SH-SY5Y (cell line): ENCODE results near the gene HARS2.

Experiments
- GATA2 ChIP-seq: IDR thresholded peaks from 2 replicates; pipeline ENCODE4 v1.6.1; 2011; ENCODE audit warnings: mild to moderate bottlenecking, low read depth, low read length
- GATA3 ChIP-seq: IDR thresholded peaks from 2 replicates; pipeline ENCODE4 v1.6.1; 2011; ENCODE audit warnings: low read depth, mild to moderate bottlenecking, low read length, moderate library complexity

The HARS2 gene

GRCh38 chr5:140690941-140691924 lies at the start of gene HARS2, which contains the start of gene HARS1:
TSS of gene HARS2 (plus strand) at chr5:140691455. CDS start at chr5:140691649, 194 bp downstream.
TSS of gene HARS1 (minus strand) at chr5:140691370. CDS start at chr5:140691304, 66 bp downstream.
- no peak for TF ChIP-seq GATA3
- no peak for TF ChIP-seq GATA2

GRCh38 chr5:140641716-140642115 lies 49.5 kb upstream of the HARS2 start:
- no peak for TF ChIP-seq GATA3
- no peak for TF ChIP-seq GATA2

- TF ChIP-seq GATA3 (no peak), GATA2 (no peak)
Observed at GRCh38 chr5:140642718-140643117, 48.5 kb upstream of the HARS2 start.

- no peak for TF ChIP-seq GATA2
- TF ChIP-seq GATA3: no peak
Observed at GRCh38 chr5:140647042-140647419, 44.2 kb upstream of the HARS2 start.

GRCh38 chr5:140658870-140659269 lies 32.4 kb upstream of the HARS2 start:
- no peak for TF ChIP-seq GATA3
- TF ChIP-seq GATA2: no peak

- TF ChIP-seq GATA2: no peak
Observed at GRCh38 chr5:140664030-140664358, 27.3 kb upstream of the HARS2 start.

- TF ChIP-seq GATA2 (no peak), GATA3 (no peak)
Observed at GRCh38 chr5:140664359-140665119, 26.7 kb upstream of the HARS2 start, which contains the start of gene WDR55. TSS of gene WDR55 (plus strand) at chr5:140664904. CDS start at chr5:140664913, 9 bp downstream.

GRCh38 chr5:140671472-140672125 lies 19.7 kb upstream of the HARS2 start:
- TF ChIP-seq GATA3 (no peak), GATA2 (no peak)

GRCh38 chr5:140672455-140673186 lies 18.6 kb upstream of the HARS2 start:
- TF ChIP-seq GATA2: no peak
- no peak for TF ChIP-seq GATA3

- TF ChIP-seq GATA2 (no peak), GATA3 (no peak)
Observed at GRCh38 chr5:140673187-140673976, 17.9 kb upstream of the HARS2 start, which contains the start of gene DND1. TSS of gene DND1 (minus strand) at chr5:140673576. CDS start at chr5:140673542, 34 bp downstream.

GRCh38 chr5:140674211-140674610 lies 17.0 kb upstream of the HARS2 start:
- no peak for TF ChIP-seq GATA3
- no peak for TF ChIP-seq GATA2

- TF ChIP-seq GATA2 (no peak), GATA3 (no peak)
Observed at GRCh38 chr5:140674629-140675028, 16.6 kb upstream of the HARS2 start.

GRCh38 chr5:140677947-140678346 lies 13.3 kb upstream of the HARS2 start:
- TF ChIP-seq GATA3 (no peak), GATA2 (no peak)

- TF ChIP-seq GATA2 (no peak), GATA3 (no peak)
Observed at GRCh38 chr5:140678993-140679392, 12.3 kb upstream of the HARS2 start.
